Esophagus muscularis mucosa (tissue), 4 donors: ENCODE results near the gene YLPM1. TPM values are rescaled to one million over a fixed set of nuclear protein-coding genes. Genes with fewer than 3 reads are reported as not detected.
"Not testable (repeated sequence)": the region's sequence is repeated elsewhere in the genome, so short reads cannot be mapped to it uniquely, and the experiment has no call there.

Source experiments
- DNase-seq: peaks from one replicate; pipeline ENCODE4 v3.0.0-alpha.2; 2017; ENCODE audit errors: extremely low spot score
- H3K27ac ChIP-seq, 4 donors: fragments of 200-600 bp; sonication (generic); replicated peaks in 1 of 4; 1 replicate in 3 of 4; 2 replicates in 1 of 4; pipeline ENCODE4 v1.5.1; 2016 to 2019; ENCODE audit warnings: mild to moderate bottlenecking in 1 of 4
- H3K27me3 ChIP-seq, 4 donors: fragments of 200-600 bp; sonication (generic); one replicate each; pipeline versions ENCODE4 v1.5.1 to v1.6.0; 2016 to 2019
- H3K36me3 ChIP-seq, 4 donors: fragments of 200-600 bp; sonication (generic); one replicate each; pipeline ENCODE4 v1.5.1; 2016 to 2019
- H3K4me1 ChIP-seq, 4 donors: fragments of 200-600 bp; sonication (generic); one replicate each; pipeline ENCODE4 v1.5.1; 2016 to 2019
- H3K4me3 ChIP-seq, 4 donors: fragments of 200-600 bp; sonication (generic); 1 replicate in 2 of 4; 2 replicates in 2 of 4; pipeline ENCODE4 v1.5.1; 2016 to 2019; ENCODE audit warnings: mild to moderate bottlenecking in 4 of 4, moderate library complexity in 1 of 4
- H3K9me3 ChIP-seq, 4 donors: fragments of 200-600 bp; sonication (generic); 1 replicate in 3 of 4; 2 replicates in 1 of 4; pipeline ENCODE4 v1.5.1; 2016 to 2019
- CTCF ChIP-seq, 3 experiments: fragments of 200-600 bp in 2 of 3; fragments of 450-650 bp in 1 of 3; sonication (generic) in 2 of 3; IDR thresholded peaks; one replicate each; pipeline ENCODE4 v1.5.1; 2017 to 2019; ENCODE audit warnings: antibody characterized with exemption in 3 of 3, mild to moderate bottlenecking in 2 of 3, moderate library complexity in 1 of 3
- EP300 ChIP-seq: sonication (generic); formaldehyde crosslinking; IDR thresholded peaks from one replicate; pipeline ENCODE4 v1.6.1; 2017; ENCODE audit warnings: antibody characterized with exemption
- POLR2A ChIP-seq: fragments of 450-650 bp; IDR thresholded peaks from one replicate; pipeline ENCODE4 v1.6.1; 2017; ENCODE audit warnings: antibody characterized with exemption, moderate library complexity, mild to moderate bottlenecking, low read depth
- POLR2AphosphoS5 ChIP-seq, 2 donors: sonication (generic); formaldehyde crosslinking; IDR thresholded peaks; one replicate each; pipeline ENCODE4 v1.6.1; 2017; ENCODE audit warnings: antibody characterized with exemption in 2 of 2
- WGBS: methylation state at CpG from one replicate; pipeline ENCODE4 v1.1.5; 2018; 5-methylcytosine and 5-hydroxymethylcytosine counted together
- intact Hi-C: fragments of 100-400 bp; cut with DNase I; formaldehyde crosslinking; loops from one replicate; pipeline ENCODE4 v1.15.1; 2023
- total RNA-seq, 4 donors: library from RNA; depleted of rRNA; stranded (reverse); fragments of >200 nt; gene quantifications; one replicate each; pipeline versions ENCODE4 v1.1.0 to v1.2.1, GENCODE V29; 2016

The YLPM1 gene
- total RNA-seq, 4 donors from 2014 or later = 31.0 to 47.2 (median 36.0) TPM

DNA sequence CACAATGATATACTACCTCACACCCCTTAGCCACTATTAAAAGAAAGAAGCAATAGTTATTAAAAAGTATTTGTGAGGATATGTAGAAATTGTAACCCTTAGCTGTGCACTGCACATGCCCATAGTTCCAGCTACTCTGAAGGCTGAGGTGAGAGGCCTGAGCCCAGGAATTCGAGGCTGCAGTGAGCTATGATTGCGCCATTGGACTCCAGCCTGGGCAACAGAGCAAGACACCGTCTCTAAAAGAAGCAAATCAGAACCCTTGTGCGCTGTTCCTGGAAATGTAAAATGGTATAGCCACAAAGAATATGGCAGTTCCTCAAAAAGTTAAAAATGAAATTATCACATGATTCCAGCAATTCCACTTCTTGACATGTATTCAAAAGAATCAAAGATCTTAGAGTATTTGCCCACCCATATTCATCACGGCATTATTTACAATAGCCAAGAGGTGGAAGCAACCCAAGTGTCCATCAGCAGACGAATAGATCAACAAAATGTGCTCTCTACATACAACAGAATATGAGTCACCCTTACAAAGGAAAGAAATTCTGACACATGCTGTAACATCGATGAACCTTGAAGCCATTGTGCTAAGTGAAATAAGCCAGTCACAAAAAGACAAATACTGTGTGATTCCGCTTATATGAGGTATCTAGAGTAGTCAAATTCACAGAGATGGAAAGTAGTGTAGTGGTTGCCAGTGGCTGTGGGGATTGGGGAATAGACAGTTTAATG, 23.7 kb upstream of the YLPM1 start:
- 93% methylated on average over 8 of the region's 8 CpGs for WGBS

GRCh38 chr14:74747237-74747636, 15.9 kb upstream of the YLPM1 start:
- H3K4me1 ChIP-seq = no peaks in the 10 kb centered on the region
- no peaks in the 10 kb centered on the region for H3K27me3 ChIP-seq
- DNase-seq = no peak
- no peaks in the 10 kb centered on the region for H3K36me3 ChIP-seq
- WGBS = 85% methylated on average over 2 of the region's 2 CpGs
- no peak overlapping the region for H3K4me3 ChIP-seq
- intact Hi-C loops = no loop called here
- H3K9me3 ChIP-seq = no peaks in the 10 kb centered on the region
- no peak for TF ChIP-seq EP300
- no peak for TF ChIP-seq POLR2AphosphoS5 (IDR thresholded peaks at IDR 0.05)
- TF ChIP-seq POLR2A = no peak
- no peak for TF ChIP-seq CTCF (IDR thresholded peaks at IDR 0.05)
- H3K27ac ChIP-seq = no peak overlapping the region

More for the DNA sequence above, 23.7 kb upstream of the YLPM1 start:
- H3K4me3 ChIP-seq = no peak overlapping the region
- intact Hi-C loops = no loop called here
- no peak for TF ChIP-seq POLR2A
- no peak for TF ChIP-seq CTCF (IDR thresholded peaks at IDR 0.05)
- no peak for TF ChIP-seq POLR2AphosphoS5 (IDR thresholded peaks at IDR 0.05)
- TF ChIP-seq EP300 = no peak
- no peaks in the 10 kb centered on the region for H3K9me3 ChIP-seq
- H3K27ac ChIP-seq = no peak overlapping the region
- no peaks in the 10 kb centered on the region for H3K27me3 ChIP-seq
- H3K36me3 ChIP-seq = peaks cover 18 to 55% (median 33%) of the 10 kb centered on the region in 4 donors
- no peak for DNase-seq
- H3K4me1 ChIP-seq = no peaks in the 10 kb centered on the region

DNA sequence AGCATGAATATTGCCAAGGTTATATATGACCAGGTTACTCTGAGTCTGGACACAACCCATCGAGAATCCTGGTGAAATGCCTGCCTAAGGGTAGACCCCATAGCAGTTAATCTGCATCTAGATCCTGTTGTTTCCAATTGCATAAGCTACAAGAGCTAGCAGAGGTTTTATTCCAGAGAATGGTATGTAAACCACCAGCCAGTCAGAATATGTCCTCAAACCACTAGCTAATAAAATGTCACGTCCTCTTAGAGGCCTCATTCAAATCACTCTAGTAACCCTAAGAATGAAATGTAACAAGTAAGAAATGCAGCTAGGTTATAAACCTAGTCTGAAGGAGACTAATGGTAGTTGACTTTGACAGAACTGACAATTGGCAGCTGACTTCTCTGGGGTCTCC, 9.0 kb upstream of the YLPM1 start:
- DNase-seq = no peak
- Histone ChIP-seq H3K4me3 (no peak overlapping the region), H3K27me3 (no peaks in the 10 kb centered on the region), H3K36me3 (no peaks in the 10 kb centered on the region), H3K27ac (no peak overlapping the region), H3K9me3 (peaks cover 0 to 4% (median 0%) of the 10 kb centered on the region in 4 donors), H3K4me1 (no peaks in the 10 kb centered on the region)
- TF ChIP-seq POLR2A = no peak
- TF ChIP-seq POLR2AphosphoS5 (IDR thresholded peaks at IDR 0.05) = no peak
- no peak for TF ChIP-seq CTCF (IDR thresholded peaks at IDR 0.05)
- no peak for TF ChIP-seq EP300
- WGBS = 88% methylated on average over 2 of the region's 2 CpGs
- intact Hi-C loops = no loop called here

- DNase-seq = no peak
- no peaks in the 10 kb centered on the region for H3K4me1 ChIP-seq
- no peak overlapping the region for H3K4me3 ChIP-seq
- no peaks in the 10 kb centered on the region for H3K36me3 ChIP-seq
- 92% methylated on average over 7 of the region's 7 CpGs for WGBS
- H3K27me3 ChIP-seq = no peaks in the 10 kb centered on the region
- intact Hi-C loops = no loop called here
- no peak overlapping the region for H3K27ac ChIP-seq
- peaks cover 0 to 4% (median 0%) of the 10 kb centered on the region in 4 donors for H3K9me3 ChIP-seq
- TF ChIP-seq POLR2A (no peak), POLR2AphosphoS5 (IDR thresholded peaks at IDR 0.05) (no peak), EP300 (no peak), CTCF (IDR thresholded peaks at IDR 0.05) (no peak)
Observed at GRCh38 chr14:74754899-74755298, 8.2 kb upstream of the YLPM1 start.

- Histone ChIP-seq H3K4me1 (no peaks in the 10 kb centered on the region), H3K4me3 (no peak overlapping the region), H3K27ac (no peak overlapping the region), H3K9me3 (peaks cover 0 to 4% (median 0%) of the 10 kb centered on the region in 4 donors), H3K27me3 (no peaks in the 10 kb centered on the region), H3K36me3 (no peaks in the 10 kb centered on the region)
- no peak for DNase-seq
- TF ChIP-seq CTCF (IDR thresholded peaks at IDR 0.05) (no peak), EP300 (no peak), POLR2A (no peak), POLR2AphosphoS5 (IDR thresholded peaks at IDR 0.05) (no peak)
- 58% methylated on average over 1 of the region's 1 CpG for WGBS
- intact Hi-C loops = no loop called here
Observed at GRCh38 chr14:74756326-74756725, 6.8 kb upstream of the YLPM1 start.

- H3K27me3 ChIP-seq, H3K9me3 ChIP-seq, intact Hi-C loops, H3K27ac ChIP-seq, H3K36me3 ChIP-seq, H3K4me1 ChIP-seq, DNase-seq, H3K4me3 ChIP-seq: not testable (repeated sequence)
- 91% methylated on average over 5 of the region's 5 CpGs for WGBS
Observed at GRCh38 chr14:74758505-74758904, 4.6 kb upstream of the YLPM1 start.
